Central memory CD8-positive, alpha-beta T cell (primary cell): ENCODE results near the gene C17orf50.

Experiments
- ATAC-seq: fragments of 150-1000 bp; cut with Tn5 transposase; replicated peaks from 2 replicates; pipeline ENCODE4 v1.10.0; 2022; ENCODE audit warnings: mild to moderate bottlenecking, moderate FRiP score, moderate number of reproducible peaks; ENCODE audit not compliant: poor library complexity, severe bottlenecking; ENCODE audit errors: extremely low read depth
- DNase-seq, 2 donors: peaks; one replicate each; pipeline ENCODE4 v3.0.0; 2021; ENCODE audit warnings: low spot score in 2 of 2
- H3K27ac Mint-ChIP-seq: one replicate; pipeline ENCODE4 v1.8.0; 2022; ENCODE audit warnings: low read depth, mild to moderate bottlenecking, moderate library complexity, mixed read lengths
- H3K27me3 Mint-ChIP-seq: one replicate; pipeline ENCODE4 v1.8.0; 2022; ENCODE audit warnings: mixed read lengths
- H3K36me3 Mint-ChIP-seq: one replicate; pipeline ENCODE4 v1.8.0; 2022; ENCODE audit warnings: mild to moderate bottlenecking, moderate library complexity, mixed read lengths; ENCODE audit not compliant: insufficient read depth
- H3K4me1 Mint-ChIP-seq: one replicate; pipeline ENCODE4 v1.8.0; 2022; ENCODE audit warnings: mixed read lengths
- H3K4me3 Mint-ChIP-seq: one replicate; pipeline ENCODE4 v1.8.0; 2022; ENCODE audit warnings: mild to moderate bottlenecking, moderate library complexity, mixed read lengths
- H3K9me3 Mint-ChIP-seq: one replicate; pipeline ENCODE4 v1.8.0; 2022; ENCODE audit warnings: mixed read lengths

Gene C17orf50

GRCh38 chr17:35807371-35808144, 46.9 kb downstream of the C17orf50 start:
- Mint-ChIP-seq H3K36me3 (peaks cover 10% of the 10 kb centered on the region), H3K4me1 (peaks cover 27% of the 10 kb centered on the region), H3K27ac (no peak overlapping the region), H3K27me3 (no peaks in the 10 kb centered on the region), H3K9me3 (no peaks in the 10 kb centered on the region), H3K4me3 (no peak overlapping the region)
- DNase-seq (no peak), ATAC-seq (no peak)

- H3K9me3 Mint-ChIP-seq, result no peaks in the 10 kb centered on the region
- peaks cover 33% of the 10 kb centered on the region for H3K4me1 Mint-ChIP-seq
- ATAC-seq (no peak), DNase-seq (no peak)
- peak overlapping the region; percentile 94 for H3K27ac Mint-ChIP-seq
- H3K36me3 Mint-ChIP-seq, result peaks cover 14% of the 10 kb centered on the region
- no peaks in the 10 kb centered on the region for H3K27me3 Mint-ChIP-seq
- peak overlapping the region; percentile 92 for H3K4me3 Mint-ChIP-seq
Observed at GRCh38 chr17:35808240-35808961, 47.7 kb downstream of the C17orf50 start.

GRCh38 chr17:35808962-35809854, 48.5 kb downstream of the C17orf50 start, which contains the start of gene TAF15:
TSS of gene TAF15 (plus strand) at chr17:35809484. CDS start at chr17:35809570, 86 bp downstream.
- H3K4me1 Mint-ChIP-seq, result peaks cover 41% of the 10 kb centered on the region
- peak; percentile 87 to 94 for DNase-seq
- H3K27ac Mint-ChIP-seq, result peak within 1 kb of the TSS; percentile 94
- no peaks in the 10 kb centered on the region for H3K27me3 Mint-ChIP-seq
- H3K4me3 Mint-ChIP-seq, result peak within 1 kb of the TSS; percentile 92
- ATAC-seq, result peak; percentile 97
- no peaks in the 10 kb centered on the region for H3K9me3 Mint-ChIP-seq
- peaks cover 18% of the 10 kb centered on the region for H3K36me3 Mint-ChIP-seq

GRCh38 chr17:35809855-35810461, 49.3 kb downstream of the C17orf50 start:
- peak; percentile 6 for ATAC-seq
- Mint-ChIP-seq H3K27me3 (no peaks in the 10 kb centered on the region), H3K4me1 (peaks cover 49% of the 10 kb centered on the region), H3K27ac (peak overlapping the region; percentile 94), H3K9me3 (no peaks in the 10 kb centered on the region), H3K36me3 (peaks cover 18% of the 10 kb centered on the region), H3K4me3 (peak overlapping the region; percentile 92)
- DNase-seq, result no peak

- DNase-seq, result no peak
- Mint-ChIP-seq H3K4me3 (peak overlapping the region; percentile 23), H3K9me3 (no peaks in the 10 kb centered on the region), H3K27me3 (no peaks in the 10 kb centered on the region), H3K4me1 (peaks cover 61% of the 10 kb centered on the region), H3K36me3 (peaks cover 26% of the 10 kb centered on the region), H3K27ac (peak overlapping the region; percentile 67)
- no peak for ATAC-seq
Observed at GRCh38 chr17:35811759-35812158, 51.1 kb downstream of the C17orf50 start.

GRCh38 chr17:35812456-35812855, 51.8 kb downstream of the C17orf50 start:
- no peaks in the 10 kb centered on the region for H3K27me3 Mint-ChIP-seq
- H3K4me3 Mint-ChIP-seq, result no peak overlapping the region
- peaks cover 61% of the 10 kb centered on the region for H3K4me1 Mint-ChIP-seq
- H3K36me3 Mint-ChIP-seq, result peaks cover 26% of the 10 kb centered on the region
- DNase-seq (no peak), ATAC-seq (no peak)
- H3K9me3 Mint-ChIP-seq, result no peaks in the 10 kb centered on the region
- H3K27ac Mint-ChIP-seq, result no peak overlapping the region
